ENCODE measurements around the gene CLCA4.
"Not testable (repeated sequence)": the region's sequence is repeated elsewhere in the genome, so short reads cannot be mapped to it uniquely, and the experiment has no call there.

CLCA4 gene

GRCh38 chr1:86596741-86597290 is 49.9 kb downstream of the CLCA4 start:
- no peak for DNase-seq (ENCODE audit: low read depth in 4 of 4, low spot score in 1 of 4)

GRCh38 chr1:86606080-86606479 is 59.2 kb downstream of the CLCA4 start:
- not testable (repeated sequence) for DNase-seq (ENCODE audit: low read depth in 4 of 4, low spot score in 1 of 4)

- no peak for DNase-seq (ENCODE audit: low read depth in 4 of 4, low spot score in 1 of 4)
These were observed 69.6 kb downstream of the CLCA4 start for GRCh38 chr1:86616433-86616832.

GRCh38 chr1:86616871-86617270 is 70.0 kb downstream of the CLCA4 start:
- DNase-seq (ENCODE audit: low read depth in 4 of 4, low spot score in 1 of 4) = no peak

GRCh38 chr1:86618358-86618757 is 71.5 kb downstream of the CLCA4 start:
- DNase-seq (ENCODE audit: low read depth in 4 of 4, low spot score in 1 of 4) = no peak

- DNase-seq (ENCODE audit: low read depth in 4 of 4, low spot score in 1 of 4) = no peak
These were observed 72.4 kb downstream of the CLCA4 start for GRCh38 chr1:86619313-86619712.

- DNase-seq (ENCODE audit: low read depth in 4 of 4, low spot score in 1 of 4) = no peak
These were observed 74.4 kb downstream of the CLCA4 start for GRCh38 chr1:86621286-86621685.

Measured in stimulated activated CD4-positive, alpha-beta T cell treated with anti-CD3 and anti-CD28 coated beads, Interleukin-1b, Interleukin-23, amount 100 ng/mL, for 24 hours (primary cell).